Measurements from ENCODE around the gene KRT6B. TPM values are rescaled to one million over a fixed set of nuclear protein-coding genes. Genes with fewer than 3 reads are reported as not detected.

KRT6B gene
- total and polyA plus RNA-seq, 9 of the 15 experiments (the other 6 are each of a cell fraction or from before 2014, with no cell fraction given) = not detected

GRCh38 chr12:52434760-52435530, 17.0 kb downstream of the KRT6B start:
- H3K27me3 ChIP-seq (ENCODE audit: control insufficient read depth in 2 of 2, insufficient read depth in 2 of 2, low read length in 2 of 2) = peaks cover 15 to 55% of the 10 kb centered on the region in 2 experiments
- no peak overlapping the region for H3K4me2 ChIP-seq (ENCODE audit: insufficient read depth, low read length)
- no peaks in the 10 kb centered on the region for H3K9me1 ChIP-seq (ENCODE audit: control insufficient read depth, insufficient read depth, low read length)
- intact Hi-C loops (cut with micrococcal nuclease) (no loop called here), in situ Hi-C loops (cut with MboI) (no loop called here)
- H3K27ac ChIP-seq (ENCODE audit: extremely low read depth, low read depth, low read length) = no peak overlapping the region
- H3K4me1 ChIP-seq (replicated peaks in 1 of 2; ENCODE audit: control insufficient read depth in 2 of 2, insufficient read depth in 2 of 2, low read length in 2 of 2) = no peaks in the 10 kb centered on the region
- H2AFZ ChIP-seq (ENCODE audit: low read depth, low read length) = no peak overlapping the region
- no peak overlapping the region for H3K9ac ChIP-seq (ENCODE audit: insufficient read depth in 1 of 2, low read depth in 2 of 2, low read length in 2 of 2)
- no TSS peak for BruUV-seq (replicated peaks)
- FAIRE-seq (no peak), ATAC-seq (no peak), DNase-seq (ENCODE audit: extremely low read depth in 1 of 4, low spot score in 3 of 4) (no peak)
- no peaks in the 10 kb centered on the region for H3K36me3 ChIP-seq (ENCODE audit: control insufficient read depth, insufficient read depth, low read length)
- WGBS (ENCODE audit: insufficient coverage, low coverage, missing lambda C conversion rate) = 1% methylated on average over 6 of the region's 6 CpGs
- ChIA-PET CTCF (ENCODE audit: low intra/inter-chr PET ratio) (interaction anchor here (0.6 kb wide), 1 partner anchor 452 kb away, joined by 3 read pairs; no protein-coding TSS in a partner anchor), POLR2A (interaction anchor here (0.6 kb wide), 3 partner anchors 96 to 458 kb away, joined by 3 read pairs; no protein-coding TSS in a partner anchor)
- 0 out of 2 replicates have a peak, but pooled peaks cover 2% of the 10 kb centered on the region for H4K20me1 ChIP-seq (replicated peaks; ENCODE audit: control insufficient read depth, insufficient read depth, low read length)
- H3K79me2 ChIP-seq (ENCODE audit: control insufficient read depth, insufficient read depth, low read length) = no peaks in the 10 kb centered on the region
- no peaks in the 10 kb centered on the region for H3K9me3 ChIP-seq (replicated peaks; ENCODE audit: control insufficient read depth, insufficient read depth, low read depth, low read length)
- no peak overlapping the region for H3K4me3 ChIP-seq
- no peak for TF ChIP-seq EZH2 (IDR thresholded peaks at IDR 0.05; ENCODE audit: borderline replicate concordance, low read depth, low read length)
- peak; percentile 62 for TF ChIP-seq RBM25 (IDR thresholded peaks at IDR 0.05; ENCODE audit: low read depth, low read length, severe bottlenecking)

- CTCF ChIA-PET (ENCODE audit: low intra/inter-chr PET ratio) = interaction anchor here (0.6 kb wide), 1 partner anchor 452 kb away, joined by 3 read pairs; no protein-coding TSS in a partner anchor
- POLR2A ChIA-PET = interaction anchor here (0.6 kb wide), 2 partner anchors 126 to 237 kb away, joined by 3 read pairs; no protein-coding TSS in a partner anchor
- H3K27me3 ChIP-seq (ENCODE audit: control insufficient read depth in 2 of 2, insufficient read depth in 2 of 2, low read length in 2 of 2) = peaks cover 15 to 48% of the 10 kb centered on the region in 2 experiments
- DNase-seq (ENCODE audit: extremely low read depth in 1 of 4, low spot score in 3 of 4) (no peak), FAIRE-seq (no peak), ATAC-seq (no peak)
- no peak within 1 kb of the TSS for H3K4me3 ChIP-seq
- in situ Hi-C loops (cut with MboI) (no loop called here), intact Hi-C loops (cut with micrococcal nuclease) (no loop called here)
- H3K9me1 ChIP-seq (ENCODE audit: control insufficient read depth, insufficient read depth, low read length) = no peaks in the 10 kb centered on the region
- H3K4me1 ChIP-seq (replicated peaks in 1 of 2; ENCODE audit: control insufficient read depth in 2 of 2, insufficient read depth in 2 of 2, low read length in 2 of 2) = no peaks in the 10 kb centered on the region
- H3K4me2 ChIP-seq (ENCODE audit: insufficient read depth, low read length) = no peak within 1 kb of the TSS
- no peaks in the 10 kb centered on the region for H3K79me2 ChIP-seq (ENCODE audit: control insufficient read depth, insufficient read depth, low read length)
- H4K20me1 ChIP-seq (replicated peaks; ENCODE audit: control insufficient read depth, insufficient read depth, low read length) = 0 out of 2 replicates have a peak, but pooled peaks cover 2% of the 10 kb centered on the region
- H3K27ac ChIP-seq (ENCODE audit: extremely low read depth, low read depth, low read length) = no peak within 1 kb of the TSS
- 2% methylated on average over 17 of the region's 20 CpGs for WGBS (ENCODE audit: insufficient coverage, low coverage, missing lambda C conversion rate)
- H2AFZ ChIP-seq (ENCODE audit: low read depth, low read length) = no peak within 1 kb of the TSS
- no peaks in the 10 kb centered on the region for H3K36me3 ChIP-seq (ENCODE audit: control insufficient read depth, insufficient read depth, low read length)
- no peak within 1 kb of the TSS; a peak in 1 of 4 replicates for H3K9ac ChIP-seq (ENCODE audit: insufficient read depth in 1 of 2, low read depth in 2 of 2, low read length in 2 of 2)
- no peaks in the 10 kb centered on the region for H3K9me3 ChIP-seq (replicated peaks; ENCODE audit: control insufficient read depth, insufficient read depth, low read depth, low read length)
- no TSS peak for BruUV-seq (replicated peaks)
- no peak for TF ChIP-seq GTF2A2 (tag; IDR thresholded peaks at IDR 0.05)
- TF ChIP-seq SIN3B (IDR thresholded peaks at IDR 0.05; ENCODE audit: low read depth) = no peak
- no peak for TF ChIP-seq RFX5 (IDR thresholded peaks at IDR 0.05; ENCODE audit: low read depth, low read length)
- no peak for TF ChIP-seq SNAPC5 (CRISPR knock-in tag; IDR thresholded peaks at IDR 0.05)
- TF ChIP-seq USF2 (CRISPR knock-in tag; IDR thresholded peaks at IDR 0.05) = no peak
- TF ChIP-seq ZNF444 (CRISPR knock-in tag; IDR thresholded peaks at IDR 0.05) = no peak
- TF ChIP-seq NONO (IDR thresholded peaks at IDR 0.05; ENCODE audit: low read depth in 2 of 2, low read length in 1 of 2) = no peak
- no peak for TF ChIP-seq ZNF785 (CRISPR knock-in tag; IDR thresholded peaks at IDR 0.05)
- TF ChIP-seq NEUROD1 (IDR thresholded peaks at IDR 0.05; ENCODE audit: borderline replicate concordance, low read depth, low read length, partially characterized antibody) = no peak
- TF ChIP-seq SRSF7 (optimal IDR thresholded peaks at IDR 0.05; ENCODE audit: low read depth, low read length) = no peak
- no peak for TF ChIP-seq TCF7 (IDR thresholded peaks at IDR 0.05; ENCODE audit: borderline replicate concordance)
- TF ChIP-seq SMARCC2 (IDR thresholded peaks at IDR 0.05; ENCODE audit: low read depth) = no peak
Observed at GRCh38 chr12:52434081-52434733, 17.7 kb downstream of the KRT6B start, which contains the start of gene KRT75. Gene KRT75 (minus strand): TSS chr12:52434371. CDS start chr12:52434304, 67 bp downstream.
